Raji (cell line): ENCODE measurements around the gene TOMM20.

Experiments used
- POLR2A ChIP-seq: IDR thresholded peaks from 2 replicates; pipeline ENCODE4 v1.6.1; 2011; ENCODE audit warnings: low read depth, low read length, control low read depth; ENCODE audit not compliant: insufficient read depth

The TOMM20 gene

GRCh38 chr1:235113183-235113917 lies 15.3 kb downstream of the TOMM20 start:
- TF ChIP-seq POLR2A, result no peak

GRCh38 chr1:235112297-235113182 lies 16.1 kb downstream of the TOMM20 start:
- no peak for TF ChIP-seq POLR2A

GRCh38 chr1:235111107-235111506 lies 17.5 kb downstream of the TOMM20 start:
- TF ChIP-seq POLR2A, result no peak

GRCh38 chr1:235108876-235109275 lies 19.8 kb downstream of the TOMM20 start:
- TF ChIP-seq POLR2A, result no peak

GRCh38 chr1:235108185-235108593 lies 20.4 kb downstream of the TOMM20 start:
- no peak for TF ChIP-seq POLR2A

- TF ChIP-seq POLR2A, result no peak
Measured at GRCh38 chr1:235107368-235108184, 21.1 kb downstream of the TOMM20 start.

- no peak for TF ChIP-seq POLR2A
Measured at GRCh38 chr1:235106457-235106856, 22.2 kb downstream of the TOMM20 start.

GRCh38 chr1:235105051-235106043 lies 23.3 kb downstream of the TOMM20 start:
- TF ChIP-seq POLR2A, result no peak

- TF ChIP-seq POLR2A, result no peak
Measured at GRCh38 chr1:235102993-235103411, 25.6 kb downstream of the TOMM20 start.

- TF ChIP-seq POLR2A, result no peak
Measured at GRCh38 chr1:235102259-235102582, 26.4 kb downstream of the TOMM20 start.

GRCh38 chr1:235101558-235102258 lies 26.9 kb downstream of the TOMM20 start:
- TF ChIP-seq POLR2A, result no peak

- no peak for TF ChIP-seq POLR2A
Measured at GRCh38 chr1:235100194-235100772, 28.4 kb downstream of the TOMM20 start.

GRCh38 chr1:235098991-235099390 lies 29.6 kb downstream of the TOMM20 start:
- TF ChIP-seq POLR2A, result no peak
